SKM-1 treated with dmso at 0.1 percent for 144 hours (cell line): Measurements from ENCODE around the gene MOB3A.

Experiments
- DNase-seq: peaks from one replicate; lab custom pipeline; 2025; ENCODE audit not compliant: unreplicated experiment; lab: John Stamatoyannopoulos, UW

MOB3A gene

GRCh38 chr19:2047449-2048103 lies 48.5 kb downstream of the MOB3A start:
- DNase-seq: no peak

GRCh38 chr19:2047076-2047448 lies 49.1 kb downstream of the MOB3A start:
- no peak for DNase-seq

DNA sequence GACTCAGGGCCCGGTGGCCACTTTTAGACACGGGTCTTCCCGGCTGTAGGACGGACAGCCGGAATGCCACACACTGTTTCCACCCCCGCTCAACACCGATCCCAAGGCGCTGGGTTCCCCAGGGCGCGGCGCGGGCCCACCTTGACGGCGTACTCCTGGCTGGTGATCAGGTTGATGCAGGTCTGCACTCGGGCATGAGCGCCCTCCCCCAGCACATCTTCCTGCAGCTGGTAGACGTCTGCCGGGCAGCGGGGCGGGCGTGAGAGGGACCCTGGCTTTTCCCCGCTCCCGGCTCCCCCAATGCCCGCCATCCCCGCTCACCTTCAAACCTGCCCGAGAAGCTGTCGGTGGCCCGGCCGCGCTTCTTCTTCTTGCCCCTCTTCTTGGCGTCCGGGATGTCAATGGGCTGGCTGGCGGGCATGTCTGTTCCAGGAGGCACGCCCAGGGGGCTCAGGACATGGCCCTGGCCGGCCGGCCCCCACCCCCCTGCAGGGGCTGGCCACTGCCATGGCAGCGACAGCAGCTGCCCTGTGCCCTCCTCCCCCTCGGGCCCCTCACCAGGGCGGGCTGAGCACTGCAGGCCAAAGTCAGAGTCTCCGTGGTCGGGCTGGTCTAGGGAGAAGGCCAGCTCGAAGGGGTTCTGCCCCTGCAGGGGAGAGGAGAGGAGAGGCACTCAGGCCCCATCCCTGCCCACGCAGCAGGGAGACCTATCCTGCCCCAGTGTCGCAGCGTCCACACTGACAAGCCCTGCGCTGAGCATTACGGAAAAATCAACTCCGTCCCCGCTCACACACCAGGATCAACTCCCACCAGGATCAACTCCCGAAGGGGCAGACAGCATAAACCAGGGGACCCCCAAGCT lies 49.8 kb downstream of the MOB3A start:
- no peak for DNase-seq

DNA sequence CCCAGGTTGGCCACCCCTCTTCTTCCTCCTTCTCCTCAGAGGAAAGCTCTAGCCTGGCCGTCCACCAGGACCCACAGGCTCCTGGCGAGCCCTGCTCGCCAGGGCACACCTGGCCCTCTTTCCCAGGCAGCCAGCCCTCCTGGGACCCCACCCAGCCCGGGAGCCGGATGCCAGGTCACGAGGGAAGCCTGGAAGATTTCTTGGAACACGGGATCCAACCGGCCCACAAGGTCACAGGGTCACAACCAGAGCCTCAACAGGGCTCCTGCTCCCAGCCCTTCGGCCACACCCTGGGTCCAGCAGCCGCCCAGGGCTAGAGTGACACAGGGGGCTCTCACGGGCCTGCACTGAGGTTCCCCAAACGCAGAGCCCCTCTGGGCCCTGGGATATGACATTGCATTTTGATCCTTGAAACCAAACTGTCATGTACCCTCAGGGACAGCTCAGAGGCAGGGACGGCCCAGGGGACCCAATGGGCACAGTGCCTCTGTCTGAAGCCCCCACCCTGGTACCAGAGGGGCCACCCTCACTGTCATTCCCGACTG lies 50.6 kb downstream of the MOB3A start:
- no peak for DNase-seq

GRCh38 chr19:2044709-2045500 lies 51.2 kb downstream of the MOB3A start:
- DNase-seq: no peak

GRCh38 chr19:2043961-2044708 lies 52.0 kb downstream of the MOB3A start:
- DNase-seq: no peak

DNA sequence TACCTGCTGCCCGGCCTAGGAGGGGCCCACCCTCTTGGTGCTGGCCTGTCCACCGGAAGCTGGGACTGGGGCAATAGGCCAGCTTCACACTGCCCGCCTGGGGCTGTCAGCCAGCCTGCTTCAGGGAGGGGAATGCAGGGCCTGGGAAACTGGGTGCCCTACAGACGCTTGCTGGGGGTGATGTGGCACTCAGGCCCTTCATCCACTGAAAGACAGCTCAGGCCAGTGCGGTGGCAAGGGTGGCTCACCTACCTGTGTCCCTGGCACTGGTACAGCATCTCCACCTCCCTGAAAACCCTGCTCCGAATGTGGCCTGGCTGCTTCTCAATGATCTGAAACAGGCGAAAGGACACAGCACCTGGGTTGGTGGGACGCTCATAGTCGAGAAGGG lies 52.9 kb downstream of the MOB3A start:
- DNase-seq: no peak

DNA sequence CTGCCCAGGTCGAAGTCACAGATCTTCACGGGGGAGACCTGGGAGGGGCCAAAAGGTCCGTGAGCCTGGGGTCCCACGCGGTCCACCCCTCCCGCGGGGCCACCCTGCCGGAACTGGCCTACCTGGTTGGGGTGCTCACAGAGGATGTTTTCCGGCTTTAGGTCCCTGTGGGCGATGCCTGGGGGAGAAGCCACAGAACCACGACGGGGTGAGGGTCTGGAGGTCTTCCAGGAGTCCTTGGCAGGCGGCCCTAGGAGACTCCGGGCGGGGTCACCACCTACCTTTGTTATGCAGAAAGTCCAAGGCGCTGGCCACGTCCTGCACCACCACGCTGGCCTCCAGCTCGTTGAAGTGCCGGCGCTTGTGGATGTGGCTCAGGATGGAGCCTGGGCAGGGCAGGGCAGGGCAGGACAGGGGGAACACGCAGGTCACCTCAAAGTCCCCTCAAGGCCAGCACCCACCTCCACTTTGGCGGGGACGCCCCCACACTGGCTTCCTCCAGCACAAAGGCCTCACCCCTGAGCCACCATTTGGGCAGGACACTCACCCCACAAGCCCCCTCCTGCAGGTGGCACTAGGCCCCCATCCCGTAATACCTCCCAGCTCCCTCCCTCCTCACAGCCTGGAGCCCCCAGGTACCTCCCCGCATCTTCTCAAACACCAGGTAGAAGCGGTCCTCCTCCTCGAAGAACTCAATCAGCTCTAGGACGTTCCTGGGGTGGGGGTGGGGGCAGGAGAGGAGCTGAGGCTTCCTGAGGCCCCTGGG lies 53.5 kb downstream of the MOB3A start:
- no peak for DNase-seq

DNA sequence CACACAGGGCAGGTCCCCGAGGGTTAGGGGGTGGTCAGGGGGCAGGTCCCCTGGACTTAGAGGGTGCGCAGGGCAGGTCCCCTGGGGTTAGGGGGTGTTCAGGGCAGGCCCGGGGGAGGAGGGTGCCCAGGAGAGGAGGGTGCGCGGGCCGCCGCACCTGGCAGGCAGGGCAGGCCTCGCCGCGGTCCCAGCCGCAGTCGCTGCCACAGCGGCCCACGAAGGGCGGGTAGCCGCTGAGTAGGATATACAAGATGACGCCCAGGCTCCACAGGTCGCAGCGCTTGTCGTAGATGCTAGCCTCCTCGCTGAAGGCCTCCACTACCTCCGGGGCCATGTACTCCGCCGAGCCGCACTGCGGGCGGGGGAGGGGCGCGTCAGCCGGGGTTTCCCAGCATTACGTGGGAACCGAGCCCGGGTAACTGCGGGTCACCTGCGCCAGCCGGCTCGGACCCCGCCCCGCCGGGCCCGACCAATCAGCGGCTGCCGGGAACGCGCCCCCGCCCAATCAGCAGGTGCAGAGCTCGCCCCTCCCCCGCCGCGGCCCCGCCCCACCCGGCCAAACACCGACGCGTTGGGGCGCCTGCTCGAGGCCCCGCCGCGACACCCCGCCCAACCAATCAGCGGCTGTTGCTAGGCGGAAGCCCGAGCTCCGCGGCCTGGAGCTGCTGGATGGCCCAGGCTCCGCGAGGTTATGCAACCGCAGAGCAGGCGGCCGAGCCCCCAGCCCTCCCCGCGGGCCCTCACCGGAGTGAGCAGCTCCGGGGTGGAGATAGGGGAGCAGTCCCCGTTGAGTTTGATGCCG lies 54.2 kb downstream of the MOB3A start:
- no peak for DNase-seq

GRCh38 chr19:2041433-2041682 lies 54.8 kb downstream of the MOB3A start:
- no peak for DNase-seq

GRCh38 chr19:2040647-2041432 lies 55.3 kb downstream of the MOB3A start:
- no peak for DNase-seq

- DNase-seq: no peak
These were observed 56.0 kb downstream of the MOB3A start for GRCh38 chr19:2039959-2040646.

DNA sequence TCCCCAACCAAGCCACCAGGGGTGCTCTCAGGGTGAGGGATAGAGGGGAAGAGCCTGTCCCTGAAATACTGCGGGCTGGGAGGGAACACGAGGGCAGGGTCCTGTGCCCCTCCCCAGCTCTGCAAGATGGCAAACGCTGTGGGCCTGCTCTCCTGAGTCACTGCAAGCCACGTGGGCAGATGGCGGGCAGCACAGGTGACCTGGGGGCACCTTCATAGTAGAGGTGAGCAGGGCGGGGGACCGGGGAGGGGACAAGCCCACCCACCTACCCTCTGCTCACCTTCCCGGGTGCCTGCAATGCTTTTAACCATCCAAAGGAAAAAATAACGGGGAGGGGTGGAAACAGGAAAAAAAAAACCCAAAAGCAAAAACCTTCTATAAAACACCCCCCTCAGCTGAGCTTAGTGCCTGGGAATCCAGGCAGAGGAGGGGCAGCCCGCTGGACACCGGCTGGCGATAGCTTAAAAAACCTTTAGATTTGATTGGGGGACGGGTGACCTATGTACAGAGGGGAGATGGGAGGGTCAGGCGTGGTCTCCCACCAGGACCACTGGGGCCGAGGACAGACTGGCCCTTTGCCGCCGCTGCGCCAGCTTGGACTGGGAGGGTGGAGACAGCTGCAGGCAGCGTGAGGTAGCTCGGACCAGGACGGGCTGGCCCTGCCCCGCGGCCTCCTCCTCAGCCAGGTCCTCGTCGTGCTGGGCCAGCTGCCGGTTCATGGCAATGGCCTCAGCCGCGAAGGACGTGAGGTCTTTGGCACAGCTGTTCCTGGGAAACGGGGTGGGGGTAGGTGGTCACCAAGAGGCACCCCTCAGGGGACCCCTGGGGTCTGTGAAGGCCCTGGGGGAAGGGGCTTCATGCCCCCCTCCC lies 56.8 kb downstream of the MOB3A start:
- no peak for DNase-seq

GRCh38 chr19:2038284-2039088 lies 57.6 kb downstream of the MOB3A start:
- no peak for DNase-seq

DNA sequence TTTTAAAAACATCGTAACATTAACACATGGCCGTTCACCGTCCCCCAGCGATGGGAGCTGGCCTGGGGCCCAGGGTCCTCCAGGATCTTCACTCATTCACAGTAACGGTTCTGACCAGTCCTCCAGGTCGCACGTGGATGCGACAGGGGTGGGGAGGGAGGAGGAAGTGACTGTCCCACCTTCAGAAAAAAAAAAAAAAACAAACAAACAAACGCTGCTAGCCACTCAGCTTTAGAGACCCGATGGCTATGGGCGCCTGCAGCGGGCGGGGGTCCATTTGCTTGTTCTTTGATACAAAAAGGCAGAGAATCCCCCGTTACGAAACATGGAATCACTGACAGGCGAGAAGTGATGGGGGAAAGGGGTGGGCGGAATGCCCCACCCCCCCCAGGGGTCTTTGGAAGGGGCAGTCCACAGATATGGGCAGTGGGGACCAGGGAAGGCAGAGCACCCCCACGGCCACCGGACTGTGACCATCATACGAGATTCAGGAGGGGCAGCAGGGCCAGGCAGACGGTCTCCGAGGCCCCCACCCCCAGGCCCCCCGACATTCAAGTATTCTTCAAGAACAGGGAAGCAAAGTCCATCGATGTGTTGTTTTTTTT lies 58.4 kb downstream of the MOB3A start:
- DNase-seq: no peak

DNA sequence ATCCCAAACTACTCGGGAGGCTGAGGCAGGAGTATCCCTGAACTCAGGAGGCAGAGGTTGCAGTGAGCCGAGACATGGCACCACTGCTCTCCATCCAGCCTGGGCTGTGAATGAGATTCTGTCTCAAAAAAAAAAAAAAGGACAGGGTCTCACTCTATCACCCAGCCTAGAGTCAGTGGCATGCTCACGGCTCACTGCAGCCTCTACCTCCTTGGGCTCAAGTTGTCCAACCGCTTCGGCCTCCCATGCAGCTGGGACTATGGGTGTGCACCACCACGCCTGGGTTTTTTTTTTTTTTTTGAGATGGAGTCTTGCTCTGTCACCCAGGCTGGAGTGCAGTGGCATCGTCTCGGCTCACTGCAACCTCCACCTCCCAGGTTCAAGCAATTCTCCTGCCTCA lies 59.7 kb downstream of the MOB3A start:
- no peak for DNase-seq
